CD4-positive, alpha-beta T cell treated with Interleukin-17A for 4 hours (primary cell): Measurements from ENCODE around the gene TAL1.
"Not testable (repeated sequence)": the region's sequence is repeated elsewhere in the genome, so short reads cannot be mapped to it uniquely, and the experiment has no call there.

Experiments
- DNase-seq: peaks from one replicate; pipeline ENCODE4 v3.0.0-alpha.2; 2020; ENCODE audit warnings: mixed read lengths

The TAL1 gene

DNA sequence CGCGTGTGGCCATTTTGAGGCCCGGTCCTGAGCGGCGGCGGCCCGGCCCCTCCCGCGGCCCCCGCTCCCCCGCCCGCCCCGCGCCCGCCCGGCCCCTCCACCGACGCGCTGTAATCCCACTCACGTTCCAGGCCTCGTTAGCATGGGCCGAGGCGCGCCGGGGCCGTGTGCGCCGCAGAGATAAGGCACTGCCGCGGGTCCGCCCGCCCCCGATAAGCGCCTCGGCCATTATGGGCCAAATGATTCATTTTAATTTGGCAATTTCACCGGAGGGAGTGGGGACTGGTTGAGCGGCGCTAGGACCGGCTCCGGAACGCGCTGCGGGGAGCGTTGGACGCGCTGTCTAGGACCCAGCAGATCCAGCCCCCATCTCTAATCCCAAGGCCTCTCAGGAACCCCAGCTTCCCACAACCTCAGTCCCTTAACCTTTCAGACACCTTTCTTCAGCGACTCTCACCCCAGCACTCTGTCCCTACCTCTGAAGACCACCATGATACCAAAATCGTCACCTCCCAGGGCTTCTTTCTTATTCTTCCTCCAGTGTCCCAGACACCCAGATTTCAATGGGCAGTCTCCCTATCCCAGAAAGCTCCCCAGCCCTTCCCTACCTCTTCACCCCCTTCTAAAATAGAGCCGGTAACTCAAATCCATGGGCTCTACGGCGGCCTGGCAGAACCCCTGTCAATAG lies at the start of gene TAL1:
TSS of gene TAL1 (minus strand) at position 39 of the 688 bp plus-strand sequence. CDS start 6,337 bp downstream, outside the sequence.
- no peak for DNase-seq

- no peak for DNase-seq
Observed at GRCh38 chr1:47280142-47280541, 48.1 kb upstream of the TAL1 start.

DNA sequence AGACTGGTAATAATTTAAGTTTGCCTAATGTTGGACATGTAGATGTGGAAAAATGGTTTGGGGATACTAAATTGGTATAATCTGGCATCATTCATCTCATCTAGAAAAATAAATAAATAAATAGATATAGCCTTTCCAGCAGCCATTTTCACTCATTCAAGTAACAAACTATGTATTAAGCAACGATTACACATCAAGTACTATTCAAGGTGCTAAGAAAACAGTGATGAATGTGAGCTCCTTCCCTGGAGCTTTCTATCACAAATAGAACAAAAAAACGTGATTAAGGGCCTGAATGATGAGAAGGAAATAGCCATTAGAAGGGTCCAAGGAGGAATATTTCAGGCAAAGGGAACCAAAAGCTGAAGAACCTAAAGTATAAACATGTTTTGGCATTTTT lies 44.8 kb upstream of the TAL1 start:
- no peak for DNase-seq

- not testable (repeated sequence) for DNase-seq
Observed at GRCh38 chr1:47275811-47276210, 43.8 kb upstream of the TAL1 start.

- DNase-seq = not testable (repeated sequence)
Observed at GRCh38 chr1:47265529-47265928, 33.5 kb upstream of the TAL1 start.

GRCh38 chr1:47262787-47263413 lies 30.9 kb upstream of the TAL1 start:
- DNase-seq = peak; percentile 30

- no peak for DNase-seq
Observed at GRCh38 chr1:47257224-47257623, 25.2 kb upstream of the TAL1 start.

DNA sequence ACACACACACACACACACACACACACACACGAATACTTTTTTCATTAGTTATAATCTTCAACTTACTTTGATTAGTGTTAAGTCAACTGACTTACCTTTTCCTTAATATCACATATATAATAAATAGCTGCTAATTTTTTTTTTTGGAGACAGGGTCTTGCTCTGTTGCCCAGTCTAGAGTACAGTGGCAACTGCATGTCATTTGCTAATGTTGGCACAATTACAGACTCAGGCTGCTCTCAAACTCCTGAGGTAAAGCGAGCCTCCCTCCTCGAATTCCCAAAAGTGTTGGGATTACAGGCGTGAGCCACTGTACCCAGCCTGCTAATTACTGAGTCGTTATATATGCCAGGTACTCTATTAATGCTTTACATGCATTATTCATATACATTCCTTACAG lies 20.8 kb upstream of the TAL1 start:
- no peak for DNase-seq

- DNase-seq = no peak
Observed at GRCh38 chr1:47252369-47252768, 20.3 kb upstream of the TAL1 start.

DNA sequence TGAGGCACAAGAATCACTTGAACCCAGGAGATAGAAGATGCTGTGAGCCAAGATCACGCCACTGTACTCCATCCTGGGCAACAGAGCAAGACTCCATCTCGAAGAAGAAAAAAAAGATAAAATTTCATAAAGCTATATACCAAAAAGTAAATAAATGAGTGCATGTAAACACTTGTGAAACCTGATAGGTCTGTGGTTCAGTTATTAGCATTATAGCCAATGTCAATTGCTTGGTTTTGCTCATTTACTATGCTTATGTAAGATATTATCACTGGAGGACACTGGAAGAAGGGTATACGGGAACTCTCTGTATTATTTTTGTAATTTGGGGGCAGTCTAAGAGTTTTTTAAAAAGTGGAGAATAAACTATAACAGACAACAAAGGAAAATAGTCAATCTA lies 17.7 kb upstream of the TAL1 start:
- DNase-seq = no peak

GRCh38 chr1:47244339-47244862 lies 12.4 kb upstream of the TAL1 start:
- no peak for DNase-seq

GRCh38 chr1:47243910-47244309 lies 11.9 kb upstream of the TAL1 start:
- no peak for DNase-seq

GRCh38 chr1:47241114-47242113 lies 9.4 kb upstream of the TAL1 start:
- no peak for DNase-seq

DNA sequence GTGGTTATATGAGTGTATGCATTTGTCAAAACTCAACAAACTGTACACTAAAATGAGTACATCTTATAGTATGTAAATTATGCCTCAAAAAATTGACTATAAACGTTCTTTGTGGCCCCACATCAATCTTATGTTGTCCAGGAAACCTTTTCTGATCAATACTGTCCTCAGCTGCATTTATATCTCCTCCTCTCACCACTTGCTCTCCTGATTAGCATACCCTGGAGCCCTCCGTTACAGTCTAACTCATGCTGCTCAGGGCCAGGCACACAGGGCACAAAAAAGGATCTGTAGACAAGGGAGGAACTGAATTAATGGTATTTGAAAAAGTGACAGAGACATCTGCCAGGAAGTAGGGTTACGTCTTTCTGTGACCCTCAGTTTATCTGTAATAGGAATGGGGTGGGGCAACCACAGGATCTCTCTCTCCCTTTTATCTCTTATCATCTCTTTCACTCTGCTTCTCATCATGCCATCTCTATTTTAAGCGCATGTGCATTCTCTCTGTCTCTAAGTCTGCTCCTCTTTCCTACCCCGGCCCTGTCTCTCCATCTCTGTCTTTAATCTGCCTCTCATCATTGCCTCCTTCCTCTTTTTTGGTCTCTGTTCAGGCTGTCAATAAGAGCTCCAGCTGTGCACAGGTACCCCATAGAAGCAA lies 7.0 kb upstream of the TAL1 start:
- no peak for DNase-seq

GRCh38 chr1:47235806-47236205 lies 3.8 kb upstream of the TAL1 start:
- no peak for DNase-seq

DNA sequence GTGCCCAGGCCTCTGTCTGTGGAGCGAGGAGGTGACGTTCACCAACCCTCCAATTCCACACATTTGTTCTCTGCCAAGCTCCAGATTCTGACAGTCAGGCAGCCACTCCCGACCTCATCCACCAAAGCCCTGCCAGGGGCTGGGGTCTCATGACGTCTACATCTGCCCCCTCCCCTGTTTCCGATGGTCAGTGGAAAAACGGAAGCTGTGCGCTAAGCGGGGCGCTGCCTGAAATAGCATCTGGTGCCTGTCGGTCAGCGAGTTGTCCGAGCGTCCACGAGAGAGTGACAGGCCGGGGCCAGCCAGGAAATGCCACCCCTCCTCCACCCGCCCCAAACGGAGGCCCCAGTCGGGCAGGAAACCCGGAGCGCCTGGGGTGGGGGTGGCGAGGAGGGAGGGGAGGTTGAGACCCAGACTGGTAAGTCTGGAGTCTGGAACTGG lies 3.2 kb upstream of the TAL1 start:
- no peak for DNase-seq

DNA sequence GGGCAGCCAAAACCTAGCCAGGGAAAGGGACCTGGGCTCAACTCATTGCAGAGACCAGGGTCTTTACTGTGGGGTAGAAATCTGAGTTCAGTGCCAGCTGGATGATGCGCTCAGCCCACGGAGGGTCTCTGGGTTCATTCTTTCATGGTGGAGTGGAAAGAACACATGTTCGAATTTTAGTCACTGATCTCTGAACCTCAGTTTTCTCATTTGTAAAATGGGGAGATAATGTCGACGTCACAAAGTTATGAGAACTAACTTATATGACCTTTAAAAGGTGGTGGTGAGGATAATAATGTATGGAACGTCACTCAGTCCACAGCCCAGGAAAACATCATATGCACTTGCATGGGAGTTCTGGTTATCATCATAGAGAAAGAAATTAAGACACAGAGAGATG lies 1.2 kb upstream of the TAL1 start:
- no peak for DNase-seq

- no peak for DNase-seq
Observed at GRCh38 chr1:47231301-47232186, 481 bp downstream of the TAL1 start.

GRCh38 chr1:47230692-47231300 lies 1.2 kb downstream of the TAL1 start:
- no peak for DNase-seq

GRCh38 chr1:47229886-47230691 lies 1.9 kb downstream of the TAL1 start:
- no peak for DNase-seq
